NCI-H1436 treated with DMSO at 0.1 percent for 48 hours (cell line): ENCODE results near the gene FAM200C.

Source experiments
- DNase-seq: peaks from one replicate; lab custom pipeline; 2025; lab: John Stamatoyannopoulos, UW

Gene FAM200C

GRCh38 chr5:160367261-160367660, 32.6 kb downstream of the FAM200C start:
- no peak for DNase-seq

GRCh38 chr5:160366230-160366629, 33.6 kb downstream of the FAM200C start:
- no peak for DNase-seq

DNA sequence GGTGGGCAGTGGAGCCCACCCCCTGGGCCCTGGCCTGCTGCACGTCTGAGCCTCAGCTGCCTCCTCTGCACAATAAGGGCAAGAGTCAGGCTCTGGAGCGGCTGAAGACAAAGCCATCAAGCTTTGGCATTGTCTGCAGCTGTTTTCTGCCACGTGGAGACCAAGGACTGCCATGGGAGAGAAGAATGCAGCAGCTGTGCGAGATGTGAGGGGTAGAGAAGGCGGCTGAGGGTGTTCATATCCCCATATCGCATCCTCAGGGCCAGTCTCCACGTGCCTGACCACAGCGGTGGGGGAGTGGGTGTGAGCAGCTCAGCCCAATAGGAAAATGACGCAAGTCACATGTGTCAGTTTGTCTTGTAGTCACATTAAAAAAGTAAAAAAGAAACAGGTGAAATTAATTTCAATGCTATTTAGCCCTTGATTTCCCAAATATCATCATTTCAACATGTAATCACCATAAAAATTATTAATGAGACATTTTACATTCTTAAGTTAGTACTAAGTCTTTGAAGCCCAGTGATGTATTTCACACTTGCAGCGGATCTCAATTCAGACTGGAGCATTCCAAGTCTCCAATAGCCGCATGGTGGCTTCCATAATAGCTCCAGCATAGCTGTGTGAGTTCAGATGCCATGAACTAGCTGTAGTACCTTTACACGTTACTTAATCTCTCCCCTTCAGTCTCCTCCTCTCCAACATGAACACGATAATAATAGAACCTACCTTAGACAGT, 36.0 kb downstream of the FAM200C start:
- DNase-seq: no peak

GRCh38 chr5:160363211-160363610, 36.6 kb downstream of the FAM200C start:
- no peak for DNase-seq

- DNase-seq: no peak
Observed at GRCh38 chr5:160361624-160362228, 38.1 kb downstream of the FAM200C start.

GRCh38 chr5:160360310-160360709, 39.5 kb downstream of the FAM200C start:
- DNase-seq: no peak

GRCh38 chr5:160359816-160360215, 40.0 kb downstream of the FAM200C start:
- no peak for DNase-seq

GRCh38 chr5:160359242-160359641, 40.6 kb downstream of the FAM200C start:
- no peak for DNase-seq

DNA sequence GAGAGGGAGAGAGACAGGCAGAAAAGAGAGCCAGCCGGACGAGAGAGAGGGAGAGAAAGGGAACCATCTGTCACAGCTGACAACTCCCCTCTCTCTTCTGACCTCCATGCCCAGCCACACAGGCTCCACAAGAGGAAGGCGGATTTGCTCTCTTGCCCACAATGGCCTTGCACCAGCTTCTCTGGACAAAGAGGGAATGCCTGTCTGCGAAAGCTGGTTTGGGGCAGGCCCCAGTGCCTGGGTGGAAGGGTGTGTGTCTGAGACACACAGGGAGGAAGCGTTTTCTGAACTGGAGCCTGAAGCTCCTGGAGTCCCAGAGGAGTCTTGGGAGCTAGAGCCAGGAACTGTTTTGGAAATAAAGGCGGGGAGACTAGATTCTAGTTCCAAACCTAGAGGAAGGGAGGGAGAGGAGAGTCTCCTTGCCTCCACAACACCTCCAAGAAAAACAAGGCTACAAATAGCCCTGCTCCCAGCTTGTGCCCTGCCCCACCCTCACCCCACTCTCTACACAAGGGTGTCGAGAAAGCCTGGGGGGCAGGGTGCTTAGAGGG, 41.9 kb downstream of the FAM200C start:
- no peak for DNase-seq

DNA sequence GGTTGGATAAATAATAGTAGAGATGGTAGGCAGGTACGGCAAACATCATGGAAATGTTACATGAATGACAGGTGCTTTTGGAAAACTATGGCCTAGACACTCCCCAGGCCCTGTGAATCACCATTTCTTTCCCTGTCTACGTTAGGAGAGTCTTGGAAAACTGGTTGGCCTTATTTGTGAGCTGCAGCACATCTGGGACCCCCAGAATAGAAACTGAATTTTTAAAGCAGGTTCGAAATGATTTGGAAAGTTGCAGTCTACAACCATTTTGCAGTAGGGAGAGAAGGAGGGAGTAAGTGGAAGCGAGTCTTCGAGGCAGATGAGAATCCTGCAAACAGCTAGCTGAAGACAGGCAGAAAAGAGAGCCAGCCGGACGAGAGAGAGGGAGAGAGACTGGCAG, 42.5 kb downstream of the FAM200C start:
- no peak for DNase-seq

DNA sequence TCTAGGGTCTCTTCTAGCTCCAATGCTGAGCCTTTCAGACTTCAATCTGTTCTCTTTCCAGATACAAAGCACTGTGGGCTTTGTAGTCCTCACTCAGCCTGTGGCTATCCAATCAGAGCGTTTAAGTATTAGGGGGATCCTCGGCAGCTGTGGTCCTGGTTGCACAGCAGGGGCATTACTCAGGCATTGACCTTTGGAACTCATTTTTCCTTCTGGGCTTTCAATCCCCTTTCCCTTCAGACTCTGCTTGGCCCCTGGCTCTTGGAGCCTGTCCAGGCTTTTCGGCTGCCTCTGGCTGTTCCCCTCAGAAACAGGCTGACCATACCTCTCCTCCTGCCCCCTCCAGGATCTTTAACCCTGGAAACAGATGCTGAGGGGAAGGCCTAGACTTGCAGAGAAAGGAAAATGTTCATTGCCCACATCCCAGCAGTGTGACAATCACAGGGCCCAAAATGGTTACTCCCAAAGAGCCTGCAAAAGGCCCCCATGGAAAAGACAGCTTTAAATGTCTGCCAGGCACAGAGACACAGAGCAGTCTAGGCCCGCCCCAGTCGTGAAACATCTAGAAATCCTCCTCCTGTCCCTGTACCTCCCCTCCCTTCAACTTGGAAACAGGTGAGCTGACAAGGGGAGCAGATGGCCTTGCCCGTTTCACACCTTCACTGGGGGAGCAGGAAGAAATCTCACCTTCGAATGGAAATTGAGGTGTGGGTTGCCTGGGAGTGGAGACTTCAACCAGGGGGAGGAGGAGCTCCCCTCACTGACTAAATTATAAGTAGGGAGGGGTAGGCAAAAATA, 43.1 kb downstream of the FAM200C start:
- no peak for DNase-seq

DNA sequence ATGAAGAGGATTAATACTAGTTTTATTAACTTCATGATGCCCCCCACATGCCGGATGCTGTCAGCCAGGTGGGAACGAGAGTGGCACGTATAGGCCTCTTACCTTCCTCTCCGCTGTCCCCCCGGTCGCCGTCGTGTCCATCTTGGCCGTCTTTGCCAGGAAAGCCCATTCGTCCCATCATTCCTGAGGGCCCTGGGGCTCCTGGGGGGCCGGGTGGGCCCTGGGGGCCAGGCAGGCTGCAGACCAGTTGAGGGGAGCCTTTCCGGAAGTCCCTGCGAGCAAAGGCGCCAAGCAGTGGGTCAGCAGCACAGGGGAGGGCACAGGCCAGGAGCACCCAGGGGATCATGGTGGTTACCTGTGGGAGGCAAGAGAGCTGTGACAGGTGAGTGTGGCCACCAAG, 45.2 kb downstream of the FAM200C start:
- no peak for DNase-seq

DNA sequence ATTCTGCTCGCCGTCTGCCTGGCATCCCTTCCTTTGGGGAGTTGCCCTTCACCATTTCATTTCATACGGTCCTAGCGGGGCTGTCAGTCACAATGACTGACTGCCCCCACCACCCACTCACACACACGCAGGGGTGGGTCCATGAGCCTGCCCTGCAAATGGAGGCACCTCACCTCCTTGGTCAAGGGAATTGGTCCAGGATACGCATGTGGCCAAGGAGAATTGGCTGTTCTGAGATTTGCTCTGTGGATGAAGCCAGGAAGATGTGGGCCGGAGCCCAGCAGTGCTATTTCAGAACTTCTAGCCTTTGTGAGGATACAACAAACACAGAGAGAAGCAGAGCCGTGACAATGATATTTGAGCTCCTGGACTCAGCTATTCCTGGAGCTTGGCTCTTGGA, 46.5 kb downstream of the FAM200C start:
- DNase-seq: no peak

GRCh38 chr5:160352308-160352707, 47.5 kb downstream of the FAM200C start:
- DNase-seq: no peak

DNA sequence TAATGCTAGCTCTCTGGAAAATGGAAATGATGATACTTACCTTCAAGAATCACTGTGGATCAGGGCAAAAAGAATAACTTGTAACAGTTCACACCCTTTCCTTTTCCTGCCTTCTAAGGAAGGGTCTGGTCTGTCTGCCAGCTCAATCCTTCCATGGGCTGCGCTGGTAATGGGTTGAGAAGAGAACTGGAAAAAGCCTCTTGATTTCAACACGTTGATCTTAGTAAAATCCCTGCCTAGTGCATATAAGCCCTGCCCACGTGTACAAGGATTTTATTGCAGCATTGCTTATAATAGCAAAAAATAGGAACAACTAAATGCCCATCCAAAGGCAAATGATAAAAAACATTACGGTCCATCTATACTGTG, 49.9 kb downstream of the FAM200C start:
- DNase-seq: no peak

DNA sequence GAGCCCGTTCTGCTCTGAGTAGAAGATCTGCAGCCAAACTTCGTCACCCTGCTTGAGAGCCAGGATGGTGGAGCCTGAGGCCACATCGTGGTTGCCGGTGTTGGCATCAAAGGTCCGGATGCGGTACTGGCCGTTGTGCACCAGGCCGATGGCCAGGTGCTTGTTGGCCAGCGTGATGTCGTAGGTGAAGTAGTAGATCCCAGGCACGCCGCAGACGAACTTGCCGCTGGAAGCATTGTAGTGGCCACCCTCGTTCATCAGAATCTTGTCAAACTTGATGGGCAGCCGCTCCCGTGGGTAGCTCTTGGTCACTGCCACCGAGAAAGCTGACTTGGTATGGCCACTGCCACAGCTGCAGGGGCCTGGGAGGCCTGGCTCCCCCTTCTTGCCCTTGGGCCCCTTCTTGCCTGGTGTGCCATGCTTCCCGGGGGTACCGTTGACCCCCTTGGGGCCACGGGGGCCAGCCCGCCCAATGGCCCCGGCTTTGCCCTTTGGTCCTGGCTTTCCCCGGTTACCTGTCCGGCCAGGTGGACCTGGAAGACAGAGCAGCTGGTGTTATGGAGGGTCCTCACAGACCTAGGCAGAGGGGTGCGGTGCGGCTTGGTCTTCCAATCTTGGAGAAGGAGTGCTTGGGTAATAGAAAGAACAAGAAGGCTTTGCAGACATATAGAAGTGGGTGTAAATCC, 50.5 kb downstream of the FAM200C start:
- no peak for DNase-seq

DNA sequence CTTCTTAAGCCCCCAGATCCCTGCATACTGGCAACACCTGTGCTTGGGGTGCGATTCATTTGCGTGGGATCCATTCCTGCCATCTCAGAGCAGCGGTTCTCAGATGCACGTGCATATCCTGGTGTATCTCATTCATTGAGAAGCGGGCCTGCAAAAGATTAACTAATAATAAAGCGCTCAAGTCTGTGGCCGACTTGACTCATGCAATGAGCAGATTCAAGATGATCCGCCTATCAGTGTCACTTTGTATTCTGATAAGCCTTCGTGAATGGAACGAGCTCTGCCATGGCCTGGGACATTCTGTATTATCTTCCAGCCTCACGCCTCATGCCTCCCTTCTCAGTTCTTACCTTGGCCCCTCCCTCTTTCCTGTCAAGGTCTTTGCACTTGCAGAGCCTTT, 51.8 kb downstream of the FAM200C start:
- no peak for DNase-seq

GRCh38 chr5:160347448-160347847, 52.4 kb downstream of the FAM200C start:
- DNase-seq: no peak
